Hepatocyte (in vitro differentiated cells): ENCODE data around the gene MMP10. TPM values are rescaled to one million over a fixed set of nuclear protein-coding genes. Genes with fewer than 3 reads are reported as not detected.

Experiments
- DNase-seq: peaks from one replicate; pipeline ENCODE4 v3.0.0-alpha.2; 2016; ENCODE audit warnings: low spot score
- H2AFZ ChIP-seq: fragments of 200-600 bp; sonication (generic); 2 replicates; pipeline ENCODE4 v1.6.0; 2016; ENCODE audit warnings: antibody characterized with exemption, mild to moderate bottlenecking
- H3K27ac ChIP-seq: fragments of 200-600 bp; sonication (generic); 2 replicates; pipeline ENCODE4 v1.5.1; 2016; ENCODE audit warnings: mild to moderate bottlenecking
- H3K27me3 ChIP-seq: fragments of 200-600 bp; sonication (generic); 2 replicates; pipeline ENCODE4 v1.6.1; 2016
- H3K36me3 ChIP-seq: fragments of 200-600 bp; sonication (generic); replicated peaks from 2 replicates; pipeline ENCODE4 v1.5.1; 2016; ENCODE audit warnings: low read depth; ENCODE audit not compliant: insufficient read depth
- H3K4me1 ChIP-seq: fragments of 200-600 bp; sonication (generic); 2 replicates; pipeline ENCODE4 v1.5.1; 2016; ENCODE audit warnings: mild to moderate bottlenecking, moderate library complexity; ENCODE audit not compliant: insufficient read depth
- H3K4me2 ChIP-seq: fragments of 200-600 bp; sonication (generic); 2 replicates; pipeline ENCODE4 v1.6.0; 2016
- H3K4me3 ChIP-seq: fragments of 200-600 bp; sonication (generic); 2 replicates; pipeline ENCODE4 v1.5.1; 2016; ENCODE audit warnings: mild to moderate bottlenecking
- H3K79me2 ChIP-seq: fragments of 200-600 bp; sonication (generic); 2 replicates; pipeline ENCODE4 v1.6.0; 2017; ENCODE audit warnings: mild to moderate bottlenecking
- H3K9me2 ChIP-seq: fragments of 200-600 bp; sonication (generic); replicated peaks from 2 replicates; pipeline ENCODE4 v1.6.0; 2017; ENCODE audit warnings: mild to moderate bottlenecking; ENCODE audit not compliant: insufficient read depth
- H3K9me3 ChIP-seq: fragments of 200-600 bp; sonication (generic); 2 replicates; pipeline ENCODE4 v1.5.1; 2016; ENCODE audit warnings: low read depth, mild to moderate bottlenecking
- H4K20me1 ChIP-seq: fragments of 200-600 bp; sonication (generic); 2 replicates; pipeline ENCODE4 v1.6.0; 2016; ENCODE audit warnings: mild to moderate bottlenecking; ENCODE audit not compliant: insufficient read depth, poor library complexity, severe bottlenecking
- CTCF ChIP-seq: fragments of 200-600 bp; sonication (generic); IDR thresholded peaks from 2 replicates; pipeline ENCODE4 v1.5.1; 2016; ENCODE audit warnings: antibody characterized with exemption, mild to moderate bottlenecking; ENCODE audit not compliant: poor library complexity
- EZH2 ChIP-seq: fragments of 200-600 bp; sonication (generic); IDR thresholded peaks from 2 replicates; pipeline ENCODE4 v1.6.1; 2016; ENCODE audit warnings: antibody characterized with exemption, mild to moderate bottlenecking, borderline replicate concordance
- EZH2phosphoT487 ChIP-seq: fragments of 200-600 bp; sonication (generic); IDR thresholded peaks from one replicate; pipeline ENCODE4 v1.6.1; 2018; ENCODE audit warnings: antibody characterized with exemption, mild to moderate bottlenecking, low read depth, moderate library complexity; ENCODE audit not compliant: unreplicated experiment, severe bottlenecking
- WGBS: methylation state at CpG from one replicate; pipeline ENCODE4 v1.1.6; 2016; ENCODE audit warnings: low lambda C conversion rate; ENCODE audit errors: missing lambda C conversion rate; 5-methylcytosine and 5-hydroxymethylcytosine counted together
- polyA plus RNA-seq: library from polyadenylated mRNA; unstranded; fragments of >200 nt; fragmentation: Nextera tagmentation; extraction: Ambion mirVana; gene quantifications from 2 replicates; pipeline ENCODE4 v1.2.1, GENCODE V29; 2016
- total RNA-seq: library from RNA; depleted of rRNA; stranded (reverse); fragments of >200 nt; gene quantifications from 2 replicates; pipeline ENCODE4 v1.2.3, GENCODE V29; 2014

Gene MMP10
- total and polyA plus RNA-seq, 2 experiments from 2014 or later = 1.5 to 2.3 TPM

- H3K4me1 ChIP-seq = peaks cover 9% of the 10 kb centered on the region
- H3K9me3 ChIP-seq = no peaks in the 10 kb centered on the region
- no peaks in the 10 kb centered on the region for H3K9me2 ChIP-seq
- DNase-seq = peak; percentile 64
- no peaks in the 10 kb centered on the region for H4K20me1 ChIP-seq
- 76% methylated on average over 7 of the region's 7 CpGs for whole genome bisulfite sequencing
- H3K27me3 ChIP-seq = no peaks in the 10 kb centered on the region
- peak within 1 kb of the TSS; percentile 61 for H3K4me2 ChIP-seq
- no peaks in the 10 kb centered on the region for H3K36me3 ChIP-seq
- no peak within 1 kb of the TSS for H3K4me3 ChIP-seq
- H3K79me2 ChIP-seq = no peaks in the 10 kb centered on the region
- peak within 1 kb of the TSS; percentile 88 for H3K27ac ChIP-seq
- no peak within 1 kb of the TSS for H2AFZ ChIP-seq
- TF ChIP-seq EZH2phosphoT487 (no peak), CTCF (no peak)
Measured at GRCh38 chr11:102798012-102798746, 17.8 kb upstream of the MMP10 start, which contains the start of gene MMP1. TSS of gene MMP1 (minus strand) at chr11:102798160. CDS start at chr11:102798092, 68 bp downstream.

- DNase-seq = peak; percentile 34
- no peak for TF ChIP-seq EZH2phosphoT487
- TF ChIP-seq CTCF = peak; percentile 29
- TF ChIP-seq EZH2 = no peak
- Histone ChIP-seq H3K4me2 (no peak overlapping the region), H2AFZ (peak overlapping the region; percentile 24), H3K9me2 (no peaks in the 10 kb centered on the region), H3K79me2 (no peaks in the 10 kb centered on the region), H3K27me3 (no peaks in the 10 kb centered on the region), H3K4me1 (peaks cover 9% of the 10 kb centered on the region), H3K36me3 (no peaks in the 10 kb centered on the region), H4K20me1 (no peaks in the 10 kb centered on the region), H3K9me3 (no peaks in the 10 kb centered on the region), H3K27ac (peak overlapping the region; percentile 35), H3K4me3 (no peak overlapping the region)
Measured at GRCh38 chr11:102794382-102794781, 14.0 kb upstream of the MMP10 start.

GRCh38 chr11:102793677-102794290 is 13.4 kb upstream of the MMP10 start:
- Histone ChIP-seq H3K36me3 (no peaks in the 10 kb centered on the region), H3K4me2 (no peak overlapping the region), H3K9me2 (no peaks in the 10 kb centered on the region), H4K20me1 (no peaks in the 10 kb centered on the region), H3K9me3 (no peaks in the 10 kb centered on the region), H3K4me3 (no peak overlapping the region), H3K27ac (peak overlapping the region; percentile 35), H3K4me1 (peaks cover 9% of the 10 kb centered on the region), H3K79me2 (no peaks in the 10 kb centered on the region), H2AFZ (peak overlapping the region; percentile 24), H3K27me3 (no peaks in the 10 kb centered on the region)
- 50% methylated on average over 6 of the region's 6 CpGs for WGBS
- DNase-seq = no peak
- no peak for TF ChIP-seq EZH2phosphoT487
- TF ChIP-seq CTCF = no peak
- no peak for TF ChIP-seq EZH2
